ENCODE results near the gene KRTAP10-10. TPM values are rescaled to one million over a fixed set of nuclear protein-coding genes. Genes with fewer than 3 reads are reported as not detected.
"Not testable (repeated sequence)": the region's sequence is repeated elsewhere in the genome, so short reads cannot be mapped to it uniquely, and the experiment has no call there.

Gene KRTAP10-10
- total RNA-seq, 1 donor, result not detected

DNA sequence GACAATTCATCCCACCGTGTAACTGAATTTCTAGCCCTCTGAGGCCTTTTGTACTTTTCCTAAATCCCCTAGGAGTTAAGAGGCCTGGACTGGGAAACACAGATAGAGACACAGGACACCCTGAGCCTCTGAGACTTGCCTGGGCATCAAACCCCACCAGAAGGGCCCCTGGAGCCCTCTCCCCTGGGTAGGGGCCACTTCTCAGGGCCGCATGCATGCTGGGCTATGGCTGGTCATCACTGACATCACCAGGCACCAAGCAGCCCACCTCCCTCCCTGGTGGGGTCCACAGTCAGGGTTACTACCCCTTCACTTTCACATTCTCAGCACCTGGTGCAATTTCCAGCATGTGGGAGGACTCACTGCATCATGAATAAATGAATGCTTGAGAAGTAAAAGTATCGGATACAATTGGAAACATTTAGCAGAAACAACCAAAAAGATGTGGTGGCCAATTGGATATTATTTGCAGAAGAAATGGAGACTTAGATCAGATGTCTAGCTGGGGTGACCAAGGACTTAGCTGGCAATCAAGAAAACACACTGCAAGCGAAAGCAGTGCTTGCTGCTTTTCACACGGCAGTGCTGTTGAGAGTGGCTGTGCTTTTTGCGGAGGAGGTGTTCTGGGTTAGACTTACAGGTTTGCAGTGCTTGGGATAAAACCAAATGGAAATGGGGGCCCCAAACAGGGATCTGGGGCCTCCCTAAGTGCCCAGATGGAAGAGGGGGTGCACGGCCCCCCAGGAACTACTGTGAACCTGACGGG is 37.7 kb upstream of the KRTAP10-10 start:
- H3K9me3 ChIP-seq (ENCODE audit: low read depth, low read length), result no peaks in the 10 kb centered on the region
- no peak overlapping the region for H3K4me3 ChIP-seq (ENCODE audit: low read length)
- H3K4me1 ChIP-seq (ENCODE audit: insufficient read depth, low read length), result no peaks in the 10 kb centered on the region
- no peaks in the 10 kb centered on the region for H3K27me3 ChIP-seq (ENCODE audit: insufficient read depth, low read length)

DNA sequence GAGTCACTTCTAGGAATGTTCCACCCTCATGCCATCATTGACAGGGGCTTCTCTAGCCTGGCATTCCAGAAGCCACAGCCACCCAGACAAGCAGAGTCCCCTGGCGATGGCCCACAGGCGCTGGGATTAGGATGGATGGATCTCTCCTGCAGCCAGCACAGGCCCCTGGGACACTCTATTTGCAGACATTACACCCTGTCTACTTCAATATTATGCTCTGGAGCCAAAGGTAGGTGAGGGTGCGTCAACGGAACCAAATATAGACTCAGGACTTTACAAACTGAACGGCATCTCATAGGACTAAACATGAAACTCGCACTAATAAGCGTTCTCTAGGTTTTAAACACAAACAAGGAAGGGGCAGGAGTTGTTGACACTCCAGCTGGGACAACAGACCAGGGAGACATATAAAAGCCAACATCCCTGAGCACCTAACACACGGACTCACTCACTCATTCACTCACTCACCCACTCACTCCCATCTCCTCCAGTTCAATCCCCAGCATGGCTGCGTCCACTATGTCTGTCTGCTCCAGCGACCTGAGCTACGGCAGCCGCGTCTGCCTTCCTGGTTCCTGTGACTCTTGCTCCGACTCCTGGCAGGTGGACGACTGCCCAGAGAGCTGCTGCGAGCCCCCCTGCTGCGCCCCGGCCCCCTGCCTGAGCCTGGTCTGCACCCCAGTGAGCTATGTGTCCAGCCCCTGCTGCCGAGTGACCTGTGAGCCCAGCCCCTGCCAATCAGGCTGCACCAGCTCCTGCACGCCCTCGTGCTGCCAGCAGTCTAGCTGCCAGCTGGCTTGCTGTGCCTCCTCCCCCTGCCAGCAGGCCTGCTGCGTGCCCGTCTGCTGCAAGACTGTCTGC is 36.8 kb upstream of the KRTAP10-10 start, which contains the start of gene KRTAP10-7:
TSS of gene KRTAP10-7 (plus strand) at position 480 of the 861 bp plus-strand sequence. CDS start at position 505, 25 bp downstream.
- not testable (repeated sequence) for H3K4me3 ChIP-seq (ENCODE audit: low read length); H3K4me1 ChIP-seq (ENCODE audit: insufficient read depth, low read length); H3K27me3 ChIP-seq (ENCODE audit: insufficient read depth, low read length); H3K9me3 ChIP-seq (ENCODE audit: low read depth, low read length)

DNA sequence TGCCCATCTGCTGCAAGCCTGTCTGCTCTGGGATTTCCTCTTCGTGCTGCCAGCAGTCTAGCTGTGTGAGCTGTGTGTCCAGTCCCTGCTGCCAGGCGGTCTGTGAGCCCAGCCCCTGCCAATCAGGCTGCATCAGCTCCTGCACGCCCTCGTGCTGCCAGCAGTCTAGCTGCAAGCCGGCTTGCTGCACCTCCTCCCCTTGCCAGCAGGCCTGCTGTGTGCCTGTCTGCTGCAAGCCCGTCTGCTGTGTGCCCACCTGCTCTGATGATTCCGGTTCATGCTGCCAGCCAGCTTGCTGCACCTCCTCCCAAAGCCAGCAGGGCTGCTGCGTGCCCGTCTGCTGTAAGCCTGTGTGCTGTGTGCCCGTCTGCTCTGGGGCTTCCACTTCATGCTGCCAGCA is 36.1 kb upstream of the KRTAP10-10 start:
- H3K4me1 ChIP-seq (ENCODE audit: insufficient read depth, low read length); H3K9me3 ChIP-seq (ENCODE audit: low read depth, low read length); H3K27me3 ChIP-seq (ENCODE audit: insufficient read depth, low read length); H3K4me3 ChIP-seq (ENCODE audit: low read length): not testable (repeated sequence)

DNA sequence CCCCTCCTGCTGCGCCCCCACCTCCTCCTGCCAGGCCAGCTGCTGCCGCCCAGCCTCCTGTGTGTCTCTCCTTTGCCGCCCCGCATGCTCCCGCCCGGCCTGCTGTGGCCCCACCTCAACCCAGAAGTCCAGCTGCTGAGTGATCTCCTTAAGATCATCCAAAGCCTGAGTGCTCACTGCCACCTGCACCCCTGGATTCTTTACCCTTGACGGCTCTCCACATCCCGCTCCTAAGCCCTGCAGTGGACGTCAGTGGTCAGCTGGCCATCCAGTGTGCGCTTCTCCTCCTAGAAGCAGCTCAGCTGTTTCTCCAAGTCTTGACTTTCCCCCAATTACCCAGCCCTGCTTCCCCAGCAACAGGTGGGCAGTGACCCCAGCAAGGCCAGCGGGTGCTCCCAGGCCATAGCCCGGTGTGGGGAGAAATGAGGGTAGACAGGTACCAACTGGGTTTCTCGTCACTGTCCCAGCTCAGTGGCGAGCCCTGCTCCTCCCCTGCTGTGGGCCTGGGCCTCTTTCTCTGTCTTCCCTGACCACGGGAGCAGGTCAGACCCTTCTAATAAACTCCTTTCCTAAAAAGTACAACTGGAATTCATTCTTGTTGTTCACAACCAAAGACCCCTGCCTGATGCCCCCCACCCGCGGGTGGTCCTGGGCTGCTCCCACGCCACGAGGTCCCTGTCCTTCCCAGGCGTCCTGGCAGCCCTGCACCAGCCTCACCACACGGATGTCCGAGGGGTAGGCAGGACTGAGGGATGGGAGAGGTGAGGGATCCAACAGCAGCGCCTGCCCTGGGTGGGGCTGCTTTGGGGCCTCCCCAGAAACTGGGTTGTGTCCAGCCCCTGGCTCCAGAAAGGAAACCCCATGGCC is 35.3 kb upstream of the KRTAP10-10 start:
- peaks cover 11% of the 10 kb centered on the region for H3K27me3 ChIP-seq (ENCODE audit: insufficient read depth, low read length)
- H3K9me3 ChIP-seq (ENCODE audit: low read depth, low read length), result no peaks in the 10 kb centered on the region
- H3K4me1 ChIP-seq (ENCODE audit: insufficient read depth, low read length), result no peaks in the 10 kb centered on the region
- no peak overlapping the region for H3K4me3 ChIP-seq (ENCODE audit: low read length)

DNA sequence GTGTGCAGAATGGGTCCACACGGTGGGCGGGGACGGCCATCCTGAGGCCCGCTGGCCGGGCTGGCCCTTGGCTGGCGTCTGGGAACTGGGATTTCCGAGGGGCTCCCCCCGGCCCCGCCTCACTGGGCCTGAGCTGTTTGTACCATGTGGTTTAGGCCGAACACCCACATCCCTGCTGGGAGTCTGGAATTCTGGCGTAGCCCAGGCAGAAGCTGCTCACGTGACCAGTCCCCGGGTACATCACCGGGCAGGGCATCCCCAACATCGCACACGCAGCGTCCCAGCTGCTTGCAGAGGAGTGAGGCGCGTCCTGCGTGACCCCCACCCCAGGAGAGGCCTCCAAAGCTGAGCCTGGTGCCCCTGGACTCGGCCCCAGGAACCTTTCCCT is 34.7 kb upstream of the KRTAP10-10 start:
- Histone ChIP-seq H3K4me1 (ENCODE audit: insufficient read depth, low read length) (no peaks in the 10 kb centered on the region), H3K9me3 (ENCODE audit: low read depth, low read length) (no peaks in the 10 kb centered on the region), H3K27me3 (ENCODE audit: insufficient read depth, low read length) (peaks cover 11% of the 10 kb centered on the region), H3K4me3 (ENCODE audit: low read length) (no peak overlapping the region)

DNA sequence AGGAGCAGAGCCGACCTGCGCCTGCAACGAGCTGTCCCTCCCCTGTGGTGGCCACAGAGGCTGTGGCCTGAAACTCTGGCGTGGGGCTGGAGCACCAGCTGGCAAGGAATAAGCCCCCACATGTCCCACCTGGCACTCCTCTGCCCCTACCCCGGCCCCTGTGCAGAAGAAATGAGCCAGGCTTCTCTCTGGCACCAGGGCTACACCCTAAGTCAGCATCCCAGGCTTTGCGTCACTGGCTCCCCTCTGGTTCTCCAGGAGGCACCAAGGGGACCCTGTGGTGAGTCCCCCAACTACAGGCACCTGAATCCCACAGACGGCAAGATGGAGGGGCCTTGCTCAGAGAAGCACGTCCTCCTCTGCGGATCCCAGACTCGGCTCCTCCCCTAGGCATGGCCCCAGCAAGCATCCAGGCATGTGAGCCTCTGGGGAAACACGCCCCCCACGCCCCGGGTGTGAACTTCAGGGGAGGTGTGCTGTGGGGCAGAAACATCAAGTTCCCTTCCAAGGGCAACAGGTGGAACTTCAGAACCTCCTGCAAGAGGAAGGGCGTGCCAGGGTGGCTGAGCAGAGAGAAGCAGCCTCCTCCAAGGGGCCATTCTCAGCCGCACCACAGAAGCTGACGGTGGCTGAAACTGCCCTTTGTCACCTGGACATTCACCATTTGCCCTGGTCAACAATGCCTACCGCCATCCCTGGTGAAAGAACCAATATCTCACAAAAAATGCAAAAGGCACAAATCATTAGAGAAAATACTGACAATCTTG is 33.9 kb upstream of the KRTAP10-10 start:
- Histone ChIP-seq H3K4me1 (ENCODE audit: insufficient read depth, low read length) (no peaks in the 10 kb centered on the region), H3K9me3 (ENCODE audit: low read depth, low read length) (no peaks in the 10 kb centered on the region), H3K4me3 (ENCODE audit: low read length) (no peak overlapping the region), H3K27me3 (ENCODE audit: insufficient read depth, low read length) (peaks cover 11% of the 10 kb centered on the region)

DNA sequence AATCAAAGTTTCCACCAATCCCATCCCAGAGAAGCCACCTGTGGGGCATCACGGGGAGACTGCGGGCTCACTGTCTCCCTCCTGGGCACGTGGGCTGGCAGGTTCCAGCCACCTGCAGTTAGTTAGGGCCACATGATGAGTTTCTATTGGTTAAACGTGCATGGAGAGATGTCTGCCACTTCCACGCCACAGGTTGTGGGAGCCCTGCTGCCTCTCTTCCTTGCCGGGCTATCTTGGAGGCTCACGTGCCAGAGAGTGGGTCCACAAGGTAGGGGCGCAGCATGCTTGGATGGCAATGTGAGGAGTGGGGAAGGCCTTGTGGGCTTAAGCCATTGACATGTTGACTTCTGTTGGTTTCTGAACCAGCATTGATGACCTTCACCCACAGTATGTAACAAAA is 33.2 kb upstream of the KRTAP10-10 start:
- Histone ChIP-seq H3K9me3 (ENCODE audit: low read depth, low read length) (no peaks in the 10 kb centered on the region), H3K4me1 (ENCODE audit: insufficient read depth, low read length) (no peaks in the 10 kb centered on the region), H3K27me3 (ENCODE audit: insufficient read depth, low read length) (peaks cover 11% of the 10 kb centered on the region), H3K4me3 (ENCODE audit: low read length) (no peak overlapping the region)

DNA sequence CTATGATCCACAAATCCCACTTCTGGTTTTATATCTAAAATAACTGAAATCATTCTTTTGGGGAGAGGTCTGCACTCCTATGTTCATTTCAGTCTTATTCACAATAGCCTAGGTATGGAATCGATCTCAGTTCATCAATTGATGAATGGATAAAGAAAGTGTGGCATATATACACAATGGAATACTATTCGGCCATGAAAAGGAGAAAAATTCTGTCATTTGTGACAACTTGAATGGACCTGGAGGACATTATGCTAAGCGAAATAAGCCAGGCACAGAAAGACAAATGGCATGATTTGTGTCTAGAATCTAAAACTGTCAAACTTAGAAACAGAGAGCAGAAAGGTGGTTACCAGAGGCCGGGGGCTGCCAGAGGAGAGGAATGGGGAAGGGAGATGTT is 30.7 kb upstream of the KRTAP10-10 start:
- no peaks in the 10 kb centered on the region for H3K9me3 ChIP-seq (ENCODE audit: low read depth, low read length)
- no peaks in the 10 kb centered on the region for H3K4me1 ChIP-seq (ENCODE audit: insufficient read depth, low read length)
- H3K4me3 ChIP-seq (ENCODE audit: low read length), result no peak overlapping the region
- peaks cover 11% of the 10 kb centered on the region for H3K27me3 ChIP-seq (ENCODE audit: insufficient read depth, low read length)

DNA sequence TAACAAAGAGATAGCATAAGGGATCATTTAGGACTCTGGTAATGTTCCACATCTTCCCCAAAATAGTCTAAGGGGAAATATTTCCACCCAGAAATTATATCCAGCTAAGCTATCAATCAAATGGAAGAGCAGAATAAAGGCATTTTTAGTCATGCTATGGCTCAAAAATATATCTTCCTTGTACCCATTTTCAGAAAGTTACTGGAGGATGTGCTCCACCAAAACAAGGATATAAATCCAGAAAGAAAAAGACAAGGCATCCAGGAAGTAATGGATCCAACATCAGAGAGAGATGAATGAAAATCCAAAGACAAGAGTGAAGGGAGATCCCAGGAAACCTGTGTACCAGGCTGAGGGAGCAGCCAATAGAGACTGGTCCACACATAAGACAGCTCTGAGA is 28.0 kb upstream of the KRTAP10-10 start:
- Histone ChIP-seq H3K4me3 (ENCODE audit: low read length) (no peak overlapping the region), H3K27me3 (ENCODE audit: insufficient read depth, low read length) (peaks cover 11% of the 10 kb centered on the region), H3K4me1 (ENCODE audit: insufficient read depth, low read length) (no peaks in the 10 kb centered on the region)

DNA sequence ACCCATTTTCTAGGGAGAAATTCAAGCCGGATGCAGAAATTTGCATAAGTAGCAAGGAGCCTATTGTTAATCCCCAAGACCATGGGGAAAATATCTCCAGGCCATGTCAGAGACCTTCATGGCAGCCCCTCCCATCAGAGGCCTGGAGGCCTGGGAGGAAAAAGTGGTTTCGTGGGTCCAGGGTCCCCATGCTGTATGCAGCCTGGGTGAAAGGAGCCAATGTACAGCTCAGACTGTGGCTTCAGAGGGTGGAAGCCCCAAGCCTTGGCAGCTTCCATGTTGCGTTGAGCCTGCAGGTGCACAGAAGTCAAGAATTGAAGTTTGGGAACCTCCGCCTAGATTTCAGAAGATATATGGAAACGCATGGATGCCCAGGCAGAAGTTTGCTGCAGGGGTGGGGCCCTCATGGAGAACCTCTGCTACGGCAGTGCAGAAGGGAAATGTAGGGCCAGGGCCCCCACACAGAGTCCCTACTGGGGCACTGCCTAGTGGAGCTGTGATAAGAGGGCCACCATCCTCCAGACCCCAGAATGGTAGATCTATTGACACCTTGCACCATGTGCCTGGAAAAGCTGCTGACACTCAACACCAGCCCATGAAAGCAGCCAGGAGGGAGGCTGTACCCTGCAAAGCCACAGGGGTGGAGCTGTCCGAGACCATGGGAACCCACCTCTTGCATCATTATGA is 26.9 kb upstream of the KRTAP10-10 start:
- H3K4me3 ChIP-seq (ENCODE audit: low read length); H3K4me1 ChIP-seq (ENCODE audit: insufficient read depth, low read length); H3K9me3 ChIP-seq (ENCODE audit: low read depth, low read length): not testable (repeated sequence)
- peaks cover 11% of the 10 kb centered on the region for H3K27me3 ChIP-seq (ENCODE audit: insufficient read depth, low read length)

More for the DNA sequence above, 28.0 kb upstream of the KRTAP10-10 start:
- H3K9me3 ChIP-seq (ENCODE audit: low read depth, low read length), result no peaks in the 10 kb centered on the region

DNA sequence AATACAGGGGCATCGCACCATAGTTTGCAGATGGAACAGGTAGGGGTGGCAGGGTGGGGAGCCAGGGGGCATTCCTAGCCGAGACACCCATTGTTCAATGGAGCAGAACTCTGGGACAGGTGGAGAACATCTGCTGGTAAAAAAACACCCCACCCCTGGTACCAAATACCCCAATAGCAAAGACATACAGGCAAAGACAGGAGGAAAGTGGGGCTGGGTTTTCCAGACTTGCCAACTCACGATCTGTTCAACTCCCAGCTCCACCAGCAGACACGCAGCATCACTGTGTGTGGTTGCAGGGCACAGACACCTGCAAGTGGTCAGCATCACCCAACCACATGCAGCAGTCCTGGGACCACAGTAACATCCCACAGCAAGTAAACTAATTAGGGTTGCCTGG is 25.6 kb upstream of the KRTAP10-10 start:
- peaks cover 2% of the 10 kb centered on the region for H3K27me3 ChIP-seq (ENCODE audit: insufficient read depth, low read length)
- no peak overlapping the region for H3K4me3 ChIP-seq (ENCODE audit: low read length)
- H3K4me1 ChIP-seq (ENCODE audit: insufficient read depth, low read length), result peaks cover 3% of the 10 kb centered on the region
- H3K9me3 ChIP-seq (ENCODE audit: low read depth, low read length), result no peaks in the 10 kb centered on the region

DNA sequence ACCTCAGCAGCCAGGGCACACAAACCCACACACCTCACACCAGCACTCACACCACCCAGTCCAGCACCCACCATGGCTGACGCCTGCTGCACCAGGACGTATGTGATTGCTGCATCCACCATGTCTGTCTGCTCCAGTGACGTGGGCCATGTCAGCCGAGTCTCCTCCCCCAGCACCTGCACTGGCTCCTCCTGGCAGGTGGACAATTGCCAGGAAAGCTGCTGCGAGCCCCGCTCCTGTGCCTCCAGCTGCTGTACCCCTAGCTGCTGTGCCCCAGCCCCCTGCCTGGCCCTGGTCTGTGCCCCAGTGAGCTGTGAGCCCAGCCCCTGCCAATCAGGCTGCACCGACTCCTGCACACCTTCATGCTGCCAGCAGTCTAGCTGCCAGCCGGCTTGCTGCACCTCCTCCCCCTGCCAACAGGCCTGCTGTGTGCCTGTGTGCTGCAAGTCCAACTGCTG is 25.1 kb upstream of the KRTAP10-10 start, which contains the start of gene KRTAP10-8:
TSS of gene KRTAP10-8 (plus strand) at position 51 of the 458 bp plus-strand sequence. CDS start at position 73, 22 bp downstream.
- peaks cover 3% of the 10 kb centered on the region for H3K4me1 ChIP-seq (ENCODE audit: insufficient read depth, low read length)
- no peak within 1 kb of the TSS for H3K4me3 ChIP-seq (ENCODE audit: low read length)
- no peaks in the 10 kb centered on the region for H3K27me3 ChIP-seq (ENCODE audit: insufficient read depth, low read length)
- H3K9me3 ChIP-seq (ENCODE audit: low read depth, low read length), result no peaks in the 10 kb centered on the region

DNA sequence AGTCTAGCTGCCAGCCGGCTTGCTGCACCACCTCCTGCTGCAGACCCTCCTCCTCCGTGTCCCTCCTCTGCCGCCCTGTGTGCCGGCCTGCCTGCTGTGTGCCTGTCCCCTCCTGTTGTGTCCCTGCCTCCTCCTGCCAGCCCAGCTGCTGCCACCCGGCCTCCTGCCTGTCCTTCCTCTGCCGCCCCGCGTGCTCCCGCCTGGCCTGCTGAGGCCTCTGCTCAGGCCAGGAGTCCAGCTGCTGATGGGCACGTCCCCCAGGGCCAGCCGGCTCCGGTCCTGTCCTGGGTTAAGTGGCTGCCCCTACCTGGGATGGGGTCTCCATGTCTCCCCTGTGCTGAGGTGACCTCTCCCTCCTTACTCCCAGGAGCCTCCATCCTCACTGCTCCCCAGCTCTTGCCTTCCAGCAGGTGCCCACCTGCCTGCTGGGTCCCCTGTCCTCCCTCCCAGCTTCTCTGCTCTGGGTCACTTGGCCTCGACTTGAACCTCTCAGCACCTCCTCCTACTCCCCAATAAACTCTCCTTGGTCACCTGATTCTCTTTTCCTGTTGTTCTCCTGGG is 24.4 kb upstream of the KRTAP10-10 start:
- H3K27me3 ChIP-seq (ENCODE audit: insufficient read depth, low read length), result no peaks in the 10 kb centered on the region
- H3K4me3 ChIP-seq (ENCODE audit: low read length), result no peak overlapping the region
- peaks cover 3% of the 10 kb centered on the region for H3K4me1 ChIP-seq (ENCODE audit: insufficient read depth, low read length)
- H3K9me3 ChIP-seq (ENCODE audit: low read depth, low read length), result no peaks in the 10 kb centered on the region

All from mononuclear cell (primary cell).